Upper lobe of left lung (tissue), 4 donors: ENCODE data around the gene RITA1.

Experiments
- POLR2AphosphoS5 ChIP-seq, 2 donors: sonication (generic); formaldehyde crosslinking; IDR thresholded peaks; one replicate each; pipeline ENCODE4 v1.5.1; 2017; ENCODE audit warnings: antibody characterized with exemption in 2 of 2
- TF ChIP-seq, protein P1 (sequence below), 6 experiments: fragments of 450-650 bp in 4 of 6; fragments of 200-600 bp in 2 of 6; sonication (generic) in 2 of 6; IDR thresholded peaks; one replicate each; pipeline ENCODE4 v1.5.1; 2016 to 2019; ENCODE audit warnings: antibody characterized with exemption in 6 of 6

GRCh38 chr12:113231235-113232088, 45.9 kb downstream of the RITA1 start:
- TF ChIP-seq, protein P1, sequence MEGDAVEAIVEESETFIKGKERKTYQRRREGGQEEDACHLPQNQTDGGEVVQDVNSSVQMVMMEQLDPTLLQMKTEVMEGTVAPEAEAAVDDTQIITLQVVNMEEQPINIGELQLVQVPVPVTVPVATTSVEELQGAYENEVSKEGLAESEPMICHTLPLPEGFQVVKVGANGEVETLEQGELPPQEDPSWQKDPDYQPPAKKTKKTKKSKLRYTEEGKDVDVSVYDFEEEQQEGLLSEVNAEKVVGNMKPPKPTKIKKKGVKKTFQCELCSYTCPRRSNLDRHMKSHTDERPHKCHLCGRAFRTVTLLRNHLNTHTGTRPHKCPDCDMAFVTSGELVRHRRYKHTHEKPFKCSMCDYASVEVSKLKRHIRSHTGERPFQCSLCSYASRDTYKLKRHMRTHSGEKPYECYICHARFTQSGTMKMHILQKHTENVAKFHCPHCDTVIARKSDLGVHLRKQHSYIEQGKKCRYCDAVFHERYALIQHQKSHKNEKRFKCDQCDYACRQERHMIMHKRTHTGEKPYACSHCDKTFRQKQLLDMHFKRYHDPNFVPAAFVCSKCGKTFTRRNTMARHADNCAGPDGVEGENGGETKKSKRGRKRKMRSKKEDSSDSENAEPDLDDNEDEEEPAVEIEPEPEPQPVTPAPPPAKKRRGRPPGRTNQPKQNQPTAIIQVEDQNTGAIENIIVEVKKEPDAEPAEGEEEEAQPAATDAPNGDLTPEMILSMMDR (IDR thresholded peaks at IDR 0.05), result no peak
- no peak for TF ChIP-seq POLR2AphosphoS5 (IDR thresholded peaks at IDR 0.05)
